NB4 (cell line): ENCODE measurements around the gene ANKRD9.

Source experiments
- TF ChIP-seq, protein P1 (sequence below): IDR thresholded peaks from one replicate; pipeline ENCODE4 v1.5.1; 2012; ENCODE audit warnings: low read depth, low read length
- TF ChIP-seq, protein P2 (sequence below): IDR thresholded peaks from 2 replicates; pipeline ENCODE4 v1.6.1; 2011; ENCODE audit warnings: low read depth, low read length

DNA sequence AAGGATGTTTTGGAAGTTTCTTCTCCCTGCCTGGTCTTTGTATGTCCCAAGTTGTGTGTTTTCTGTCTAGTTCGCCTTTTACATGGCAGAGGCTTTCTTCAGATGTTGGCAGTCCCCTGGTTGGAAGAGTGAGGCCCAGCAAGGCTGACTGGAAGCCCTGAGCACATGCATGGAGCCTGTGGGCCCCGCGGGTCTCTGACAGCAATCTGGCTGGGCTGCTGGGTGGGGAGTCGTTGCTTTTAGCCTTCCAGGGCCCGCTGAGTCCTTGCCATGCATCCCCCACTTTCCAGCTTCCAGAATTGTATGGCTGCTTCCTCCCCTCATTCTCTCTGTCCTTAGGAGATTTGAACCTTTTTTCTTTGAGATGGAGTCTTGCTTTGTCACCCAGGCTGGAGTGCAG is 25.3 kb downstream of the ANKRD9 start:
- TF ChIP-seq, protein P1, sequence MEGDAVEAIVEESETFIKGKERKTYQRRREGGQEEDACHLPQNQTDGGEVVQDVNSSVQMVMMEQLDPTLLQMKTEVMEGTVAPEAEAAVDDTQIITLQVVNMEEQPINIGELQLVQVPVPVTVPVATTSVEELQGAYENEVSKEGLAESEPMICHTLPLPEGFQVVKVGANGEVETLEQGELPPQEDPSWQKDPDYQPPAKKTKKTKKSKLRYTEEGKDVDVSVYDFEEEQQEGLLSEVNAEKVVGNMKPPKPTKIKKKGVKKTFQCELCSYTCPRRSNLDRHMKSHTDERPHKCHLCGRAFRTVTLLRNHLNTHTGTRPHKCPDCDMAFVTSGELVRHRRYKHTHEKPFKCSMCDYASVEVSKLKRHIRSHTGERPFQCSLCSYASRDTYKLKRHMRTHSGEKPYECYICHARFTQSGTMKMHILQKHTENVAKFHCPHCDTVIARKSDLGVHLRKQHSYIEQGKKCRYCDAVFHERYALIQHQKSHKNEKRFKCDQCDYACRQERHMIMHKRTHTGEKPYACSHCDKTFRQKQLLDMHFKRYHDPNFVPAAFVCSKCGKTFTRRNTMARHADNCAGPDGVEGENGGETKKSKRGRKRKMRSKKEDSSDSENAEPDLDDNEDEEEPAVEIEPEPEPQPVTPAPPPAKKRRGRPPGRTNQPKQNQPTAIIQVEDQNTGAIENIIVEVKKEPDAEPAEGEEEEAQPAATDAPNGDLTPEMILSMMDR: no peak
- TF ChIP-seq, protein P2, sequence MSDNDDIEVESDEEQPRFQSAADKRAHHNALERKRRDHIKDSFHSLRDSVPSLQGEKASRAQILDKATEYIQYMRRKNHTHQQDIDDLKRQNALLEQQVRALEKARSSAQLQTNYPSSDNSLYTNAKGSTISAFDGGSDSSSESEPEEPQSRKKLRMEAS: no peak
